Measurements from ENCODE around the gene TFDP3.

Gene TFDP3

GRCh38 chrX:133218329-133218728 lies at the start of gene TFDP3:
TFDP3 (minus strand) TSS chrX:133218354; CDS start chrX:133218259, 95 bp downstream.
- DNase-seq: no peak

- no peak for DNase-seq
Observed at GRCh38 chrX:133267621-133268020, 49.5 kb upstream of the TFDP3 start.

GRCh38 chrX:133265331-133265730 lies 47.2 kb upstream of the TFDP3 start:
- DNase-seq: no peak

GRCh38 chrX:133258481-133258880 lies 40.3 kb upstream of the TFDP3 start:
- no peak for DNase-seq

GRCh38 chrX:133254666-133255065 lies 36.5 kb upstream of the TFDP3 start:
- no peak for DNase-seq

- no peak for DNase-seq
Observed at GRCh38 chrX:133251204-133251603, 33.0 kb upstream of the TFDP3 start.

GRCh38 chrX:133250184-133251100 lies 32.3 kb upstream of the TFDP3 start:
- DNase-seq: no peak

- DNase-seq: no peak
Observed at GRCh38 chrX:133249266-133250058, 31.3 kb upstream of the TFDP3 start.

GRCh38 chrX:133248177-133248576 lies 30.0 kb upstream of the TFDP3 start:
- no peak for DNase-seq

- DNase-seq: no peak
Observed at GRCh38 chrX:133246921-133247320, 28.8 kb upstream of the TFDP3 start.

- no peak for DNase-seq
Observed at GRCh38 chrX:133235830-133236229, 17.7 kb upstream of the TFDP3 start.

- no peak for DNase-seq
Observed at GRCh38 chrX:133232331-133232730, 14.2 kb upstream of the TFDP3 start.

GRCh38 chrX:133229361-133229760 lies 11.2 kb upstream of the TFDP3 start:
- DNase-seq: no peak

GRCh38 chrX:133215747-133216146 lies 2.4 kb downstream of the TFDP3 start:
- DNase-seq: no peak

- no peak for DNase-seq
Observed at GRCh38 chrX:133215017-133215416, 3.1 kb downstream of the TFDP3 start.

GRCh38 chrX:133214301-133214700 lies 3.9 kb downstream of the TFDP3 start:
- DNase-seq: no peak

GRCh38 chrX:133213117-133213516 lies 5.0 kb downstream of the TFDP3 start:
- no peak for DNase-seq

GRCh38 chrX:133207751-133208150 lies 10.4 kb downstream of the TFDP3 start:
- no peak for DNase-seq

GRCh38 chrX:133191739-133192039 lies 26.5 kb downstream of the TFDP3 start:
- no peak for DNase-seq

- no peak for DNase-seq
Observed at GRCh38 chrX:133190877-133191738, 27.0 kb downstream of the TFDP3 start.

GRCh38 chrX:133189195-133189594 lies 29.0 kb downstream of the TFDP3 start:
- DNase-seq: no peak

- DNase-seq: no peak
Observed at GRCh38 chrX:133188631-133189030, 29.5 kb downstream of the TFDP3 start.

GRCh38 chrX:133185938-133186337 lies 32.2 kb downstream of the TFDP3 start:
- no peak for DNase-seq
